NCI-H1105 (cell line): ENCODE results near the gene KDM1B.

Experiments used
- DNase-seq: peaks from one replicate; lab custom pipeline; 2025; lab: John Stamatoyannopoulos, UW

KDM1B gene

GRCh38 chr6:18263418-18264218, 108.4 kb downstream of the KDM1B start:
- DNase-seq: no peak

GRCh38 chr6:18264219-18264922, 109.1 kb downstream of the KDM1B start, which contains the start of gene DEK:
DEK (minus strand) TSS chr6:18264530; CDS start chr6:18263987, 543 bp downstream.
- DNase-seq: peak; percentile 89

DNA sequence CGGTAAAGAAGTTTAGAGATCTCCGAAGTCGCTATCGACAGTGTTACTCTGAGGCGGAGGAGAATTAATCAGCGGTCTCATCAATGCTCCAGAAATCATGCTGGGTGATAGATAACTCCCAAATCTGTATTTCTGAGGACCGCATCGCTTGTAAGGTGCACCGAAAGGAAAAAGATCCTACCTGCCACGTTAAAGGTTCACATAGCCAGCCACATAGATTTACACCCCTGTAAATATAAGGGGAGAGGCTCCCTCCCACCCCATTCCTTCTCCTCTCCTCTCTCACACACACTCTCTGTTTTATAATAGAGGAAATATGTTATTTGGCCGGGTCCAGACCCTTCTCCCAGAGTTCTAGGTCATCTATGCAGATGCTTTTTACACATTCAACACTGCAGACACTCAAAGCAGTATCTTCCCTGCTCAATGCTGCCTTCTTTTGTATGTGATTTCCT, 109.7 kb downstream of the KDM1B start:
- no peak for DNase-seq

DNA sequence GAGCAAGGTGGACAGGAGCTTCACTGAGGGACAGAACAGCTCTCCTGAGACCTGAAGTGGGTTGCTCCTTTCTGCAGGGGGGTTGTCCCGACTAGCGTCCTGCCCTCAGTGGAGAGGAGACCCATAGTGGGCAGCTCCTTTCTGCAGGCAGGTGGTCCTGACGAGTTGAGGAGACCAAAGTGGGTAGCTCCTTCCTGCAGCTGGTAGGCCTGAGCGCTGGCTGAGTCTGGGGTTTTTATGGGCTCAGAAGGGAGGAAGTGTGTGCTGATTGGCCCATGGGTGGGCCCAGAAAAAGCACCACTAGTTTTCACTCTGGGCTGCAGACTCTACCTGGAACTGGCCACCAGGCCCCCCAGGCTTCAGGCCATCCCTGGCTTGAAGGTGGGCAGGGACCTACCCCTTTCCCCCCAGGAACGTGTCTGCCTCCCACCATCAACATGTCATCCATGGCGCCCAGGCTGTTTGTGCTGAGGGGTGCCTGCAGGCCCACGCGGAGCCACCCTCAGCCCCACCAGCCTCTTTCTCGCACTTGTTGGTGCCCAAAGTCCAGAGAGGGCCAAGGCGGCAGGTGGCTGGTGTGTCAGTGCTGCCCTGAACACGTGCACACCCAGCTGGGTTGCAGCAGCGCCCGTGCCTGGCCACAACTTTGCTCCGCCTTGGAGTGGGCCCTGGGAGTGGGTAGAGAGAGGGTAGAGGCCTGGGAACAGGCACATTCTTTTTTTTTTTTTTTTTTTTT, 110.7 kb downstream of the KDM1B start:
- DNase-seq: no peak

DNA sequence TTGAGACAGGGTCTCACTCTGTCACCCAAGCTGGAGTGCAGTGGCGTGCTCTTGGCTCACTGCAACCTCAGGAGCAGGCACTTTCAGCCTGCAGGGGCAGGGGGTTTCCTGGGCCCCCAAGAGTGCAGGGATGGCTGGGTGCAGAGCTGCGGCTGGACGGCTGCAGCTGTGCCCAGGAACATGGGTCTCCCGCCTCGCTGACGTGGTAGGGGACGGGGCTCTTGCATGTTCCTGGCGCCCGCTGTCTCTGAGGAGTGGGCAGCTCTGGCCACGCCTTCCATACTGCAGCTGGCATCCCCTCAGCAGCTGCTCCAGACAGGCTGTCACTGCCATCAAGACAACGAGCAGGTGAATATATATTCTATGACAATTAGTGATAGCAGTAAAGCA, 111.3 kb downstream of the KDM1B start:
- no peak for DNase-seq

DNA sequence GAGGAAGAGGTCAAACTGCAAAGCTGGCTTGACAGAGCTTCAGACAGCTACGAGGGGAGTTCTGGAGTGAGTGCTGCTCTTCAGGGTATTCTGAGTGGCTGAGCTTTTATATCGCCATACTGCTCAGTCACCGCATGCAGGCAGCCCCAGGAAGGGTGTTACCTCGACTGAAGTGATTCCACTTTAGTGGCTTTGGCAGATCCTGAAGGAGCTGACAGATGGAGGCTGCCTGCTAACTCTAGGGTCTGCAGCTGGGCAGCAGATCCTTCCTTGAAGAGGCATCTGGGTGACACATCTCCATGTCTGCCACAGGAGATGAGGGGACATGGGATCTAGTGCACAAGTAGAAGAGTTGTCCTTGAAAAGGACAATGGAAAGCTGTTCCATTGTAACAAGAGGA, 112.8 kb downstream of the KDM1B start:
- no peak for DNase-seq

DNA sequence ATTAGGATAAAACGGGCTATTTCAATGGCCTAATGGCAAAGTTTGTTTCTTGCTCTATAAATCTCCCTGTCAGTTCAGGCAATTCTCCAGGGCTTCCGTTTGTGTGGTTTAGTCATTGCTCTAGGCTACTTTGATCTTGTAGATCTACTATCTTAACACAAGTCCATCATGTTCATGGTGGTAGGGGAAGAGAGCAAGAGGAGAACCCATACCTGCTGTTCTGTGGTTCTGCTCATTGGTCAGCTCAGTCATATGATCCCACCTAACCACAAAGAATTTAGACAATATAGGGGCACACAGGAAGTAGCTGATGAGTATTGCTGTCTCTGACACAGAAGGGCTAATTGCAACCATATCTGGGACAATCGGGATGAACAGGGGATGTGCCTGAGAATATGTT, 114.0 kb downstream of the KDM1B start:
- no peak for DNase-seq

DNA sequence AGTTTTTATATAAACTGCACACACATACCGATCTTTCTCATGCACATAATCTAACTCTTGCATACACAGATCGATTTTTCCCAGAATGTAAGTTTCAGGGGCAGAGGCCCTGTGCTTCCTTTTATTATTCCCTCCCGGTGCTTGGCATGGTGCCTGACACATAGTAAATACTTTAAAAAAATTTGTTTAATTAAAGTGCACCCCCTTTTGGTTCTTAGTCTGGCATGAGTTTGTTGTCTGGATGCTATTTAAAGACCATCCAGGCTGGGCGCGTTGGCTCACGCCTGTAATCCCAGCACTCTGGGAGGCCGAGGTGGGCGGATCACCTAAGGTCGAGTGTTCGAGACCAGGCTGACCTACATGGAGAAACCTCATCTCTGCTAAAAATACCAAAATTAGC, 114.5 kb downstream of the KDM1B start:
- no peak for DNase-seq

DNA sequence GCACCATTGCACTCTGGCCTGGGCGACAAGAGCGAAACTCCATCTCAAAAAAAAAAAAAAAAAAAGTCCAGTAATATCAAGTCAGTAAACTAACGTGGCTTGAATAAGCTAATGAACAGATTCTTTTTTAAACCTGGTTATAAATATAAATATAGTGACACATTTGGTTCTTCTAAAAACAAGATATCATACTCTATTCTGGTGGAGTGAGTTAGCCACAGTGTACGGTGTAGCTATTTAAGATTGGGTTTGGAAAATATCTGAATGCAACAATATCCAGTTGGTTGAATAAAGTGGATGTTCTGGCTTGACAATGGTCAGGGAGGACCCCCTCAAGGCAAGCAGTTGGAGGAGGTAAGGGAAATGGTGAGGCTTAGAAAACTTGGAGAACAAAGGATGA, 115.0 kb downstream of the KDM1B start:
- no peak for DNase-seq
